SJSA1 (cell line): ENCODE measurements around the gene ASMT. TPM values are rescaled to one million over a fixed set of nuclear protein-coding genes. Genes with fewer than 3 reads are reported as not detected.
A peak's percentile ranks its signal among the peaks of the same experiment; 100 is the strongest.
"Not testable (repeated sequence)": the region's sequence is repeated elsewhere in the genome, so short reads cannot be mapped to it uniquely, and the experiment has no call there.

Experiments used
- DNase-seq, 2 experiments: peaks; one replicate each; pipeline ENCODE4 v3.0.0-alpha.2; 2015 to 2020; ENCODE audit warnings: low spot score in 2 of 2, low read depth in 1 of 2
- H3K27ac ChIP-seq: fragments of 250-450 bp; sonication (Bioruptor Pico); 2 replicates; pipeline ENCODE4 v1.5.1; 2020; ENCODE audit warnings: mild to moderate bottlenecking, moderate library complexity
- H3K27me3 ChIP-seq: fragments of 250-450 bp; sonication (Bioruptor Pico); replicated peaks from 2 replicates; pipeline ENCODE4 v1.5.1; 2020; ENCODE audit warnings: mild to moderate bottlenecking, moderate library complexity
- H3K36me3 ChIP-seq: fragments of 250-450 bp; sonication (Bioruptor Pico); 2 replicates; pipeline ENCODE4 v1.5.1; 2020; ENCODE audit warnings: mild to moderate bottlenecking
- H3K4me1 ChIP-seq: fragments of 250-450 bp; sonication (Bioruptor Pico); replicated peaks from 2 replicates; pipeline ENCODE4 v1.6.1; 2021; ENCODE audit warnings: mild to moderate bottlenecking
- H3K4me3 ChIP-seq: fragments of 250-450 bp; sonication (Bioruptor Pico); 2 replicates; pipeline ENCODE4 v1.5.1; 2020; ENCODE audit warnings: mild to moderate bottlenecking
- H3K9me3 ChIP-seq: fragments of 250-450 bp; sonication (Bioruptor Pico); replicated peaks from 2 replicates; pipeline ENCODE4 v1.5.1; 2020; ENCODE audit warnings: mild to moderate bottlenecking
- total RNA-seq: library from RNA; depleted of rRNA; stranded (reverse); fragments of >200 nt; shearing (Covaris generic); gene quantifications from 2 replicates; pipeline ENCODE4 v1.2.3, GENCODE V29; 2014

Gene ASMT
- total RNA-seq, 1 experiment from 2014 or later: not detected

DNA sequence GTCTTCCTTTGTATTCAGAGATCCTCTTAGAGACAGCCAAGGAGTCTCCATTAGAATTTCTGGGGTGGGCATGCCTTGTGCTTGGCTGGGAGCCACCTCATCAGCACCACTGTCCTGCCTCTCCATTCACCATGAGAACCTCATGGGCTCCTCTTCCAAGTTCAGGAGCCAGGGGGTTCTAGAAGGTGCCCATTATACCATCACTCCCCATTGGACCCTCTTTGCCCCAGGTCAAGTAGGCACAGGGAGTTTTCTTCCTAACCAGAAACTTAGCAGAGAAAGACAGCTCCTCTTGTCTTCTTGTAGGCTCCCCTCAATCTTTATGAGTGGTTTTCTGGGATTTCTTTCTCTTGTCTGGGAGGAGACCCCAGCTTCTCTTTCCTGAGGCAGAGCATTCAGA lies 31.1 kb downstream of the ASMT start:
- H3K4me1 ChIP-seq: no peaks in the 10 kb centered on the region
- no peaks in the 10 kb centered on the region; the same call in 1 of the 2 replicates for H3K9me3 ChIP-seq
- H3K4me3 ChIP-seq: no peak overlapping the region
- no peak for DNase-seq
- no peak overlapping the region for H3K27ac ChIP-seq
- H3K36me3 ChIP-seq: no peaks in the 10 kb centered on the region
- no peaks in the 10 kb centered on the region for H3K27me3 ChIP-seq

DNA sequence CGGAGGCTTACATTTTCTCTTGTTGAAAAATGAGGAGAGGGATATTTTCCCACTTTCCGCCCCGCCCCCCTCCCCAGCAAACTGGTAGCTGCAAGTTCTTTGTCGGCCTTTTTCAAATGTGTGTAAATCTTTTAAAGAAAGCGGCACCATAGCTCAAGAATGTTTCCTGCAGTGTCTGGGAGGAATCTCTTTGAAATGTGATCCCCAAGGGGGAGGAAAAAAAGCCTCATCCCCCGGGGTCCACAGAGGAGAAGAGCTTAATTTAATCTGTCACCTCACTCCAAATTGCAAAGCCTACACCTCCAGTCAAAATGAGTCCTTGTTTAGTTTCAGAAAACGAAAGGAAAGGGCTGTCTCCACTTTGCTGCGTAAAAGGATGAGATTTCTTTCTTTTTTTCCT lies 34.8 kb downstream of the ASMT start:
- Histone ChIP-seq H3K4me3 (no peak overlapping the region), H3K27ac (no peak overlapping the region), H3K9me3 (no peaks in the 10 kb centered on the region; the same call in 1 of the 2 replicates), H3K27me3 (no peaks in the 10 kb centered on the region), H3K36me3 (no peaks in the 10 kb centered on the region), H3K4me1 (no peaks in the 10 kb centered on the region)
- DNase-seq: no peak

DNA sequence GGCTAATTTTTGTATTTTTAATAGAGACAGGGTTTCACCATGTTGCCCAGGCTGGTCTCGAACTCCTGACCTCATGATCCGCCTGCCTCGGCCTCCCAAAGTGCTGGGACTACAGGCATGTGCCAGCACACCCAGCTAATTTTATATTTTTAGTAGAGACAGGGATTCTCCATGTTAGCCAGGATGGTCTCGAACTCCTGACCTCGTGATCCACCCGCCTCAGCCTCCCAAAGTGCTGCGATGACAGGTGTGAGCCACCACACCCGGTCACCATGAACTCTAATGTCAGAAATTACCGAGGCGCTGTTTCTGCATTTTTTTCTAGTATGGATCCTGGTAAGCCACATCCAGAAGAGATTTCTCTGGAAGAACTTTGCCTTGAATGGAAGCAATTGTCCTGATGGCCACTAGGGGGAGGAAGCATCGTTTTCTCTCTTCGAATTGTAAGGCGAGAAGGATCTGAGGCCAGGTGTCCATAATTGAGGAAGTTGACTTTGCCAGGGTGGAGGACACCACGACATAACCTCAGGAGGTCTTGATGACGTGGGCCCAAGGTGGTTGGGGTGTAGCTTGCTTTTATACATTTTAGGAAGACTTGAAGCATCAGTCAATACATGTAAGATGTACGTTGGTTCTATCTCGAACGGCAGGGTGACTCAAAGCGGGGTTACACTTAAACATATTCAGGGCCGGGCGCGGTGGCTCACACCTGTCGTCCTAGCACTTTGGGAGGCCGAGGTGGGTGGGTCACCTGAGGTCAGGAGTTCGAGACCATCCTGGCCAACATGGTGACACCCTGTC lies 37.4 kb downstream of the ASMT start:
- peak in 1 of 2 experiments; percentile 46 for DNase-seq
- not testable (repeated sequence) for H3K27ac ChIP-seq, H3K9me3 ChIP-seq, H3K27me3 ChIP-seq, H3K4me1 ChIP-seq, H3K4me3 ChIP-seq, H3K36me3 ChIP-seq

DNA sequence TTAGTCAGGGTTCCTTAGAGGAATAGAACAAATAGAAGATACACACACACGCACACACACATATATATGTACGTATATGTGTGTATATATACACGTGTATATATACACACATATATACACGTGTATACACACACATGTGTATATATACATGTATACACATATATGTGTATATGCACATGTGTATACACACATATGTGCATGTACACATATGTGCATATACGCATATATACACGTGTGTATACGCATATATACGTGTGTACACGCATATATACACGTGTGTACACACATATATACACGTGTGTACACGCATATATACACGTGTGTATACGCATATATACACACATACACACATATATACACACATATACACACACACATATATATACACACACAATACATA lies 41.5 kb downstream of the ASMT start:
- no peaks in the 10 kb centered on the region for H3K4me1 ChIP-seq
- no peaks in the 10 kb centered on the region for H3K27me3 ChIP-seq
- no peaks in the 10 kb centered on the region for H3K36me3 ChIP-seq
- H3K9me3 ChIP-seq: no peaks in the 10 kb centered on the region
- no peak overlapping the region for H3K27ac ChIP-seq
- H3K4me3 ChIP-seq: no peak overlapping the region
- no peak for DNase-seq

DNA sequence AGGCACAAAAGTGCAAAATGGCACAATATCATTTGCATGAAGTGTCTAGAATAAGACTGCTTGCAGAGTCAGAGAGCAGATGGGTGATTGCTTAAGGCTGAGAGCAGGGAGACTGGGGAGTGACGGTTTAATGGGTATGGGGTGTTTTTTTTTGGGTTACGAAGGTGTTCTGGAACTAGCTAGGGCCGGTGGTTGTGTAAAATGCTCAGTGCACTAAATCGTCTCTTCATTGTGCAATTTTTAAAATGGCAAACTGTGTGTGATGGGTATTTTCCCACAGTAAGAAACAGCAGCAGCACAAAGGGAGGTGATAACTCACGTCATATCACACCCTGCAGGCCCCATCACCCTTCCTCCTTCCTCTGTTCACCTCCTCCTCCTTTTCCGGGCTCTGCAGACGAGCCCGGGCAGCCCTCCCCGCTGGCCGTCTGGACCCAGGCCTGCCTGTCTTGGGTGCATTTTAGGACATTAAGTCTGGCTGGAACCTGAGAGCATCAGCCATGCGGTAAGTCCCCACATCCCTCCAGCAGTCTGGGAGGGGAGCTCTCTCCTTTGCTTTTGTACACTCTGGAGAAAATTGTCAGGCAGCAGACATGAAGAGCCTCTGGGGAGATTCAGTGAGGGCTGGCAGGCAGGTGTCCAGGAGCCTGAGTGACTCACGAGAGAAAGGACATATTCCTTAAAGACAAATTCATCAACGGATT lies 42.7 kb downstream of the ASMT start:
- Histone ChIP-seq H3K4me3 (no peak overlapping the region), H3K27ac (no peak overlapping the region), H3K36me3 (no peaks in the 10 kb centered on the region), H3K27me3 (no peaks in the 10 kb centered on the region), H3K4me1 (no peaks in the 10 kb centered on the region), H3K9me3 (no peaks in the 10 kb centered on the region)
- no peak for DNase-seq

DNA sequence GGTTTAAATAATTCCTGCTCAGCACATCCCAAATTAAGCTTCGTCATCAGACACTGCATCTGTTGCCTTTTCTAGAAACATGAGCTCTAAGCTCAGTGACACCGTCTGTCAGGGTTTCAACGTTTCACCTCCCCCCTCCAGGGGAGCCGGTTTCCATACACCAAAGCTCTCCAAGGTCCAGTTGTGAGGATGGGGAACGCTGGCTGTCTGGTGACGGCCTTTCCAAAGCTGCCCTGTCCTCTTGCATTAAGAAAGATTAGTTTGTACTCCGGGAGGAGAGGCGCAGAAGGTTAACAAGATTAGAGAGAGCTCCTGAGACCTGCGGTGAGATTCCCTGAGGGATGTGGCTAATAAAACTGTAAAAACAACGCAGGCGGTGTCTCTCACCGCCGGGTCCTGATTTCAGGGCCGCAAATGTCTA lies 43.2 kb downstream of the ASMT start:
- Histone ChIP-seq H3K27ac (no peak overlapping the region), H3K4me1 (no peaks in the 10 kb centered on the region)

DNA sequence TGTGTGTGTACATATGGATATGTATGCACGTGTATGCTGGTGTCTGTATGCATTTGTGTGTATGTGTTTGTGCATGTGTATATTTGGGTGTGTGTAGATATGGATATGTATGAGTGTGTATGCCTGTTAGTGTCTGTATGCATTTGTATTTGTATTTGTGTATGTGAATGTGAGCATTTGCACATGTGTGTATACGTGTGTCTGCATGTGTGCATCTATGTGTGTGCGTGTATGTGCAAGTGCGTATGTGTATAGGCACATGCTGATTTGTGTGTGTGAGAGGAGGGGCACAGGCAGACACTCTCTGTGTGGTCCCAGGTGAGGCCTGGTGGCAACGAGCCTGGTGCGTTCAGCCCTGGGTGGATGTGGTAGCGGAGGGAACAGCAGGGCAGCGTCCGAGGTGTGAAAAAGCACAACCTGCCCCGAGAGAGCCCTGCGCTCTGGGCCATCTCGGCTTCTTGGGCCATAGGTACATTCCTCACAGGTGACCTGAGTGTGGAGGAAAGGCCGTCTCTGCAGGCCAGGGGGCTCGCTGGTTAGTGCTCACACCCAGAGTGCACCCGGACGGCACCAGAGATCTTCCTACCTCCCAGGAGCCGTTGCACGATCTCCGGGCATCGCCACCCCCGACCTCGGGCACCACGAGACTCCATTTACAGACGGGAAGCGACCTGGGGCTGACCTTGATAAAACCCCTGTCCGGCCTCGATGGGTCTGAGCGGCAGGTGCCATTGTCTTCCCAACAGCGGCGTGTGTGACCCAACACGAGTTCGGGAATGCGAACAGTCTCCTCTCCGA lies 45.0 kb downstream of the ASMT start:
- no peaks in the 10 kb centered on the region for H3K4me1 ChIP-seq
- no peaks in the 10 kb centered on the region for H3K9me3 ChIP-seq
- DNase-seq: no peak
- H3K4me3 ChIP-seq: no peak overlapping the region
- H3K27ac ChIP-seq: no peak overlapping the region
- H3K36me3 ChIP-seq: no peaks in the 10 kb centered on the region
- no peaks in the 10 kb centered on the region for H3K27me3 ChIP-seq

More for the DNA sequence above, 43.2 kb downstream of the ASMT start:
- DNase-seq: no peak
- Histone ChIP-seq H3K4me3 (no peak overlapping the region), H3K36me3 (no peaks in the 10 kb centered on the region), H3K27me3 (no peaks in the 10 kb centered on the region), H3K9me3 (no peaks in the 10 kb centered on the region)

DNA sequence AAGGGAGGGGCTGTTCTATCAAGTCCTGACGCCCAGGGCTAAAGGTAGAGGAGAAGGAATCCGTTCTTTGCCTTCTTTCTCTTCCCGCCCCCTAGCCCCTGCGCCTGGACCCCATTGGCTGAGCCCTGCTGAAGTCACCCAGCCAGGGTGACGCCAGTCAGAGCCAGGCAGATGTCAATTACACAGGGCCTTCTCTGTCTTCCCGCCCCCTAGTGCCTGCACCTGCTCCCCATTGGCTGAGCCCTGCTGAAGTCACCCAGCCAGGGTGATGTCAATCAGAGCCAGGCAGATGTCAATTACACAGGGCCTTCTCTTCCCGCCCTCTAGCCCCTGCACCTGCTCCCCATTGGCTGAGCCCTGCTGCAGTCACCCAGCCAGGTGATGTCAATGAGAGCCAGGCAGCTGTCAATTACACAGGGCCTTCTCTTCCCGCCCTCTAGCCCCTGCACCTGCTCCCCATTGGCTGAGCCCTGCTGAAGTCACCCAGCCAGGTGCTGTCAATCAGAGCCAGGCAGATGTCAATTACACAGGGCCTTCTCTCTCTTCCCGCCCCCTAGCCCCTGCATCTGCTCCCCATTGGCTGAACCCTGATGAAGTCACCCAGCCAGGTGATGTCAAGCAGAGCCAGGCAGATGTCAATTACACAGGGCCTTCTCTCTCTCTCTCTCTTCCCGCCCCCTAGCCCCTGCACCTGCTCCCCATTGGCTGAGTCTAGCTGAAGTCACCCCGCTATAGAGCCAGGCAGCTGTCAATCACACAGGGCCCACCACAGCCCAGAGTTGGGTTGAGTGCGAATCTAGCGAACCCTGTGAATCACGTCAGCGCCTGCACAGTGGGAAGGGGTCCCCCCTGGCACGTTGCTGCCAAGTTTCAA lies 46.4 kb downstream of the ASMT start:
- Histone ChIP-seq H3K27me3 (no peaks in the 10 kb centered on the region), H3K4me1 (no peaks in the 10 kb centered on the region), H3K36me3 (no peaks in the 10 kb centered on the region), H3K9me3 (no peaks in the 10 kb centered on the region), H3K4me3 (no peak overlapping the region), H3K27ac (no peak overlapping the region)
- no peak for DNase-seq

DNA sequence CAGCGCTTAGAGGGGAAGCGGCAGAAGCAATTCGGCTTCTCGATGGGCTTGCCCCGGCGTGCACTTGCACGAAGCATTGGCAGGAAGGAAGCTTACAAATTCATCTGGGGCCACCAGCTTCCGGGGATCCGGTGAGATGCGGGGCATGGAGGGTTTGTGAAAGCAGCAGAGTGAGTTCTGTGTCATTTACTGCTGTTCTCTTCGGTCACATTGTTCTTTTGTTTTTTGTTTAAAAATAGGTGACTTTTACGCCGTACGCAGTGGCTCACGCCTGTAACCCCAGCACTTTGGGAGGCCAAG lies 47.0 kb downstream of the ASMT start:
- Histone ChIP-seq H3K4me3 (no peak overlapping the region), H3K27me3 (no peaks in the 10 kb centered on the region), H3K27ac (no peak overlapping the region), H3K4me1 (no peaks in the 10 kb centered on the region), H3K9me3 (no peaks in the 10 kb centered on the region), H3K36me3 (no peaks in the 10 kb centered on the region)
- DNase-seq: no peak

DNA sequence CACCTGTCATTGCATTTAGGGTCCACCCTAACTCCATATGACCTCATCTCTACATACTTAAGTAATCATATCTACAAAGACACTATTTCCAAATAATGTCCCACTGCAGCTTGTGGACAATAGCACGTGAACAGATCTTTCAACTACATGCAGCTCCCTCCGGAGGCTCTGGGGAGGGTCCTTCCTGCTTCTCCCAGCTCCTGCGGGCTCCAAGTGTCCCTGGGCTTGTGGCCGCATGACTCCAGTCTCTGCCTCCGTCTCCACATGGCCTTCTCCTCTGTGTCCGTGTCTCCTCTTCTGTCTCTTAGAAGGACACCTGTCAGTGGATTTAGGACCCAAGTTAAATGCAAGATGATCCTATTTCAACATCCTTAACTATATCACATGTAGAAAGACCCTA lies 52.7 kb downstream of the ASMT start:
- Histone ChIP-seq H3K27me3 (no peaks in the 10 kb centered on the region), H3K4me1 (no peaks in the 10 kb centered on the region), H3K4me3 (no peak overlapping the region), H3K36me3 (no peaks in the 10 kb centered on the region), H3K9me3 (no peaks in the 10 kb centered on the region), H3K27ac (no peak overlapping the region)
- no peak for DNase-seq

DNA sequence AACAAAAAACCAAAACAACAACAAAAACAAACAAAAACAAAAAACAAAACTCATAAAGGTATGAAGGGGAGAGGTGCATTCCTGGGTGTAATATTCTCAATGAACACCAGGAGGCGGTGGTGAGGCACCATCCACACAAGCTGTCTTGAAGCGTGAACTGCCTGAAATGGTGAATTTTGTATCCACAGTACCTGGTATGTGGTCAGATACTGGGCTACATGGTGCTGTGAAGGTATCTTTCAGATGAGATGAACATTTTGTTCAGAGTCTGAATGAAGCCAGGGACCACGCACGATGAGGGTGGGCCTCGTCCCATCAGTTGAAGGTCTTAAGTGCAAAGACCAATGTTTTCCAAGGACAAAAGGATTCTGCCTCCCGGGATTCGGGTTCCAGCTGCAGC lies 58.5 kb downstream of the ASMT start:
- Histone ChIP-seq H3K36me3 (no peaks in the 10 kb centered on the region), H3K9me3 (no peaks in the 10 kb centered on the region), H3K4me1 (no peaks in the 10 kb centered on the region), H3K27ac (no peak overlapping the region), H3K27me3 (no peaks in the 10 kb centered on the region), H3K4me3 (no peak overlapping the region)
- DNase-seq: peak in 1 of 2 experiments; percentile 44

DNA sequence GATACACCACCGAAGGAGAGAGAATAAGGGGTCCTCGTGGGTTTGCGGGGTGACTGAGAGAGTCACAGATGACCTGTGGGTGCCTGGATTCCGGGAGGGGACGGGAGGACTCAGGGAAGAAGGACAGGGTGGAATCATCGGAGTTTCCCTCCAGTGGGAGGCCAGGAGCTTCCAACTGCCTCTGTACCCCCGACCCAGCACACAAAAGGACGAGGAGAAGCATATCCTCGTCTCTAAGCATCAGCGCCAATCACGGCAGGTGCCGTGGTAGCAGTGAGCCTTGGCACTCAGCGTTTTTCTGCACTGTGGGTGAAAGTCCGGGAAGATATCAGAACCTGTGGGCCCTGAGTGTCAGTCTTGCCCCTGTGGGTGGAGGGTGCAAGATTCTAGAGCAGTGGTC lies 62.0 kb downstream of the ASMT start:
- H3K9me3 ChIP-seq: no peaks in the 10 kb centered on the region
- peaks cover 10% of the 10 kb centered on the region for H3K4me1 ChIP-seq
- DNase-seq: peak in 1 of 2 experiments; percentile 20
- no peak overlapping the region for H3K27ac ChIP-seq
- no peak overlapping the region for H3K4me3 ChIP-seq
- H3K36me3 ChIP-seq: no peaks in the 10 kb centered on the region
- no peaks in the 10 kb centered on the region for H3K27me3 ChIP-seq

DNA sequence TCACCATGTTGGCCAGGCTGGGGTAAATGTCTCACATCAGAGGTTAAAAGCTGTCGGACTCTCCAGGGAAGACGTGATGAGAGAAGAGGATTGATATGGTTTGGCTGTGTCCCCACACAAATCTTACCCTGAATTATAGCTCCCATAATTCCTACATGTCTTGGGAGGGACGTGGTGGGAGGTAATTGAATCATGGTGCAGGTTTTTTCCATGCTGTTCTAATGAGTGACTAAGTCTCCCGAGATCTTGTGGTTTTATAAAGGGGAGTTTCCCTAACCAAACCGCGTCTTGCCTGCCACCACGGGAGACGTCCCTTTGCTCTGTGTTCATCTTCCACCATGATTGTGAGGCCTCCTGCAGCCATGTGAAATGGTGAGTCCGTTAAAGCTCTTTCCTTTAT lies 64.4 kb downstream of the ASMT start:
- DNase-seq: peak; percentile 50 to 52
- Histone ChIP-seq H3K27ac (no peak overlapping the region), H3K27me3 (no peaks in the 10 kb centered on the region), H3K4me3 (no peak overlapping the region), H3K9me3 (no peaks in the 10 kb centered on the region), H3K36me3 (no peaks in the 10 kb centered on the region), H3K4me1 (peaks cover 12% of the 10 kb centered on the region)
